OCI-LY7 (cell line): Measurements from ENCODE around the gene UTP20. TPM values are rescaled to one million over a fixed set of nuclear protein-coding genes. Genes with fewer than 3 reads are reported as not detected.

Experiments used
- small RNA-seq: library from RNA; depleted of rRNA; stranded (forward); fragments of <200 nt; gene quantifications from one replicate; pipeline ENCODE3, GENCODE V24; 2014
- total RNA-seq, 2 experiments: library from RNA; depleted of rRNA in 1 of 2; stranded (reverse); fragments of >200 nt in 1 of 2; shearing (Covaris generic) in 1 of 2; gene quantifications; 2 replicates each; pipeline ENCODE4 v1.2.3, GENCODE V29; 2014 to 2022

UTP20 gene
- total RNA-seq, 2 experiments from 2014 or later = 15.7 to 21.4 TPM

Small RNAs within 50 kb of the gene (small RNA-seq; reads per million reads assigned to genes)
- gene RNU6-1068P = not detected
- gene RPS27P23 = not detected

Other genes starting within 250 kb of the UTP20 start
- gene SLC5A8, start 69.9 kb upstream of the UTP20 start, total RNA-seq (2014; rRNA removed; shearing (Covaris generic)) = not detected in 2 replicates
- gene SLC5A8, start 69.9 kb upstream of the UTP20 start, total RNA-seq (2022) = not detected in 2 replicates
- 61.1 and 63.3 TPM in 2 replicates for gene ARL1, start 127.7 kb downstream of the UTP20 start, total RNA-seq (2014; rRNA removed; shearing (Covaris generic))
- 68.1 and 75.3 TPM in 2 replicates for gene ARL1, start 127.7 kb downstream of the UTP20 start, total RNA-seq (2022)
- not detected in 2 replicates for gene SPIC, start 195.2 kb downstream of the UTP20 start, total RNA-seq (2014; rRNA removed; shearing (Covaris generic))
- not detected in 2 replicates for gene SPIC, start 195.2 kb downstream of the UTP20 start, total RNA-seq (2022)